GM18858 (cell line): Measurements from ENCODE around the gene ALPG.

Source experiments
- ATAC-seq: cut with Tn5 transposase; IDR thresholded peaks from one replicate; pipeline ENCODE4 v1.9.1; 2021; ENCODE audit not compliant: unreplicated experiment

The ALPG gene

DNA sequence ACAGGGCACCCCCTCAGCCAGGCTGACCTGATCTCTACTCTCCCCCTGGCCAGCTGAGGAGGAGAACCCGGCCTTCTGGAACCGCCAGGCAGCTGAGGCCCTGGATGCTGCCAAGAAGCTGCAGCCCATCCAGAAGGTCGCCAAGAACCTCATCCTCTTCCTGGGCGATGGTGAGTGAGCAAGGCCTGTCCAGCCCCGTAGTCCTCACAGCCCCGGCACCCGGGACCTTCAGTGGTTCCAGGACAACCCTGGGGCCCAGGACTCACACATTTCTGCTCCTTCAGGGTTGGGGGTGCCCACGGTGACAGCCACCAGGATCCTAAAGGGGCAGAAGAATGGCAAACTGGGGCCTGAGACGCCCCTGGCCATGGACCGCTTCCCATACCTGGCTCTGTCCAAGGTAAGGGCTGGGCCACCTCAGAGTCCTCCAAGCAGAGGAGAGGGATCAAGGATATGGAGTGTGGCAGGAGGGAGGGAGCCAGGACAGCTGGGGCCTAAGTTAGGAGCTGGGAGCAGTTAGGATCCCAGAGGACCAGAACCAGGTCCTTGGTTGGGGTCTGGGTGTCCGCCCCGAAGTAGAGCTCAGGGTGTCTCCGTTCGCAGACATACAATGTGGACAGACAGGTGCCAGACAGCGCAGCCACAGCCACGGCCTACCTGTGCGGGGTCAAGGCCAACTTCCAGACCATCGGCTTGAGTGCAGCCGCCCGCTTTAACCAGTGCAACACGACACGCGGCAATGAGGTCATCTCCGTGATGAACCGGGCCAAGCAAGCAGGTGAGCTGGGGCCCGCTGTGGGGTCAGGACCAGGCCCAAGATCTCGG is 49.9 kb downstream of the ALPG start:
- ATAC-seq: no peak

- ATAC-seq: no peak
These were observed 50.7 kb downstream of the ALPG start for GRCh38 chr2:232457121-232458011.

GRCh38 chr2:232458051-232458660 is 51.5 kb downstream of the ALPG start:
- no peak for ATAC-seq

DNA sequence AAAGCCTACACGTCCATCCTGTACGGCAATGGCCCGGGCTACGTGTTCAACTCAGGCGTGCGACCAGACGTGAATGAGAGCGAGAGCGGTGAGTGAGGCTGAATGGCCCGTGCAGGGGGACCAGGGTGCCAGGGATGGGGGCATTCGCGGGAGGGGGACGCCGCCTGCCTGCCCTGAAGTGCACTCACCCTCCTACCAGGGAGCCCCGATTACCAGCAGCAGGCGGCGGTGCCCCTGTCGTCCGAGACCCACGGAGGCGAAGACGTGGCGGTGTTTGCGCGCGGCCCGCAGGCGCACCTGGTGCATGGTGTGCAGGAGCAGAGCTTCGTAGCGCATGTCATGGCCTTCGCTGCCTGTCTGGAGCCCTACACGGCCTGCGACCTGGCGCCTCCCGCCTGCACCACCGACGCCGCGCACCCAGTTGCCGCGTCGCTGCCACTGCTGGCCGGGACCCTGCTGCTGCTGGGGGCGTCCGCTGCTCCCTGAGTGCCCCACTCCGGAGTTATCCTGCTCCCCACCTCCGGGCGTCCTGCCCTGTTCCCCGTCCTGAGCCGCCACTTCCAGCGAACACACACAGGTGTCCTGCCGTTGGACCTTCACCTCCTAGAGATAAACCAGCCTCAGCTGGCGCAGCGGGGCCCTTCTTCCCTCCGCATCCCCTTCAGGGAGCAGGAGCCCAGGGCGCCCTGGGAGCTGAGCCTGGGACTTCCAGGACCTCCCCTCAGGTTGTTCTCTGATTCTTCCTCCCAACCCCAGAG is 52.2 kb downstream of the ALPG start:
- no peak for ATAC-seq

GRCh38 chr2:232459419-232460035 is 52.9 kb downstream of the ALPG start:
- ATAC-seq: no peak

- ATAC-seq: no peak
These were observed 53.5 kb downstream of the ALPG start for GRCh38 chr2:232460171-232460570.
